NB4 (cell line): ENCODE measurements around the gene KATNBL1.
"Not testable (repeated sequence)": the region's sequence is repeated elsewhere in the genome, so short reads cannot be mapped to it uniquely, and the experiment has no call there.

ENCODE experiments used
- DNase-seq: peaks from one replicate; pipeline ENCODE4 v3.0.0; 2010; ENCODE audit warnings: low read depth
- H3K4me3 ChIP-seq: one replicate; pipeline ENCODE4 v1.5.1; 2011; ENCODE audit warnings: mild to moderate bottlenecking, low read depth, low read length, moderate library complexity
- MYC ChIP-seq: IDR thresholded peaks from 2 replicates; pipeline ENCODE4 v1.6.1; 2011; ENCODE audit warnings: low read depth, low read length
- POLR2A ChIP-seq: IDR thresholded peaks from 2 replicates; pipeline ENCODE4 v1.6.1; 2011; ENCODE audit warnings: mild to moderate bottlenecking; ENCODE audit not compliant: insufficient read length; ENCODE audit errors: extremely low read depth
- TF ChIP-seq, protein P1 (sequence below): IDR thresholded peaks from one replicate; pipeline ENCODE4 v1.5.1; 2012; ENCODE audit warnings: low read depth, low read length
- TF ChIP-seq, protein P2 (sequence below): IDR thresholded peaks from 2 replicates; pipeline ENCODE4 v1.6.1; 2011; ENCODE audit warnings: low read depth, low read length

Gene KATNBL1

GRCh38 chr15:34182942-34183341 is 27.0 kb downstream of the KATNBL1 start:
- no peak for DNase-seq
- TF ChIP-seq, protein P1, sequence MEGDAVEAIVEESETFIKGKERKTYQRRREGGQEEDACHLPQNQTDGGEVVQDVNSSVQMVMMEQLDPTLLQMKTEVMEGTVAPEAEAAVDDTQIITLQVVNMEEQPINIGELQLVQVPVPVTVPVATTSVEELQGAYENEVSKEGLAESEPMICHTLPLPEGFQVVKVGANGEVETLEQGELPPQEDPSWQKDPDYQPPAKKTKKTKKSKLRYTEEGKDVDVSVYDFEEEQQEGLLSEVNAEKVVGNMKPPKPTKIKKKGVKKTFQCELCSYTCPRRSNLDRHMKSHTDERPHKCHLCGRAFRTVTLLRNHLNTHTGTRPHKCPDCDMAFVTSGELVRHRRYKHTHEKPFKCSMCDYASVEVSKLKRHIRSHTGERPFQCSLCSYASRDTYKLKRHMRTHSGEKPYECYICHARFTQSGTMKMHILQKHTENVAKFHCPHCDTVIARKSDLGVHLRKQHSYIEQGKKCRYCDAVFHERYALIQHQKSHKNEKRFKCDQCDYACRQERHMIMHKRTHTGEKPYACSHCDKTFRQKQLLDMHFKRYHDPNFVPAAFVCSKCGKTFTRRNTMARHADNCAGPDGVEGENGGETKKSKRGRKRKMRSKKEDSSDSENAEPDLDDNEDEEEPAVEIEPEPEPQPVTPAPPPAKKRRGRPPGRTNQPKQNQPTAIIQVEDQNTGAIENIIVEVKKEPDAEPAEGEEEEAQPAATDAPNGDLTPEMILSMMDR, result no peak
- TF ChIP-seq, protein P2, sequence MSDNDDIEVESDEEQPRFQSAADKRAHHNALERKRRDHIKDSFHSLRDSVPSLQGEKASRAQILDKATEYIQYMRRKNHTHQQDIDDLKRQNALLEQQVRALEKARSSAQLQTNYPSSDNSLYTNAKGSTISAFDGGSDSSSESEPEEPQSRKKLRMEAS, result no peak
- TF ChIP-seq POLR2A, result no peak
- TF ChIP-seq MYC, result no peak
- H3K4me3 ChIP-seq, result no peak overlapping the region

- TF ChIP-seq MYC, result no peak
- TF ChIP-seq, protein P2, result no peak
- TF ChIP-seq POLR2A, result no peak
- TF ChIP-seq, protein P1, result no peak
- H3K4me3 ChIP-seq, result no peak overlapping the region
- DNase-seq, result no peak
Observed at GRCh38 chr15:34179234-34179633, 30.7 kb downstream of the KATNBL1 start.

DNA sequence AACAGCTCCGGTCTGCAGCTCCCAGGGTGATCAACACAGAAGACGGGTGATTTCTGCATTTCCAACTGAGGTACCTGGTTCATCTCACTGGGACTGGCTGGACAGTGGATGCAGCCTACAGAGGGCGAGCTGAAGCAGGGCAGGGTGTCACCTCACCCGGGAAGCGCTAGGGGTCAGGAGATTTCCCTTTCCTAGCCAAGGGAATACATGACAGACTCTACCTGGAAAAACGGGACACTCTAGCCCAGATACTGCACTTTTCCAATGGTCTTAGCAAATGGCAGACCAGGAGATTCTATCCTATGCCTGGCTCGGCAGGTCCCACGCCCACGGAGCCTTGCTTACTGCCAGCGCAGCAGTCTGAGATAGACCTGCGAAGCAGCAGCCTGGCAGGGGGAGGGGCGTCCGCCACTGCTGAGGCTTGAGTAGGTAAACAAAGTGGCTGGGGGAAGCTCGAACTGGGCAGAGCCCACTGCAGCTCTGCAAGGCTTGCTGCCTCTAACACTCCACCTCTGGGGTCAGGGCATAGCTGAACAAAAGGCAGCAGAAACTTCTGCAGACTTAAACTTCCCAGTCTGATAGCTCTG is 43.8 kb downstream of the KATNBL1 start:
- not testable (repeated sequence) for H3K4me3 ChIP-seq

DNA sequence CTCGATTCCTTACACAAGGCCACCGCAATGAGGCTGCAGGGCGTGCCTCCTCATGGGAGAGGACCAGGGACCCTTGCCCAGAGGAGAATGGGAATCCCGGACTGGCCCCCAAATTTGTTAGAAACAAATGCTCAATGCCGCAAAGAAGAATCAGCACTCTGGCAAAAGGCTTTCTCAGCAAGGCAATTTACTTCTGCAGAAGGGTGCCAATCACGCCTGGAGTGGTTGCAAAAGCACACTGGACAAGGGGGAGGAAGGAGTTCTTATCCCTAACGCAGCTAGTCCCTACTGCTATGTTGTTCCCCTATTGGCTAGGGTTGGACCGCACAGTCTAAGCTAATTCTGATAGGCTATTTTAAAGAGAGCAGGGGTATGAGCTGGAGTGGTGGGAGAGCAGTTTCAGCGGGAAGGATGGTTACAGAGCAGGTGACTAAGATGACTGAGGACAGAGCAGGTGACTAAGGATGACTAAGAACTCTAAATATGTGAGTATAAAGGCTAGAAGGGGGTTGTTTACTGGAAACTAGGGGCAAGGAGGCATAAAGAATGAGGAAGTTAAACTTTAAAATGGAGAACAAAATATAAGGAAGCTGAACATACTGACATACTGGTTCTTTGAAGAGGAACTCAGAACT is 48.5 kb downstream of the KATNBL1 start:
- DNase-seq, result peak; percentile 25
- TF ChIP-seq, protein P2, result no peak
- H3K4me3 ChIP-seq, result no peak overlapping the region

More for the DNA sequence above, 43.8 kb downstream of the KATNBL1 start:
- not testable (repeated sequence) for DNase-seq

DNA sequence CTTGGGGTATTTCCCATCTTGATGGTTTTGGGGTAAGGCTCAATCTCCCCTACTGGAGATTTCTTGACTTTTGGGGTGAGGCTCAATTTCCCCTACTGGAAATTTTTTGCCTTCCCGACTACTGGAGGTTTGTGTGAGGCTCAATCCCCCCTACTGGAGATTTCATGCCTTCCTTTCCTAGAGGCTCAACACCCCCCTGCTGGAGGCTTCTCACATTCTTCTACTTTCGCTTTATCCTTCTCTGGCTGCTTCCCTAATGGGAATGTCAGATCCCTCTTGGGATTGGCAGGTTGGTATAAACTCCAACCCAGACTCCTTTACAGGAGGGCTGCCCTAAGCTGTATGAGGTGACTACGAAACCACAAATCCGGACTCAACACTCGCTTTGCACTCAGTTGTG is 49.2 kb downstream of the KATNBL1 start:
- TF ChIP-seq, protein P2, result no peak
- TF ChIP-seq MYC, result no peak
- no peak overlapping the region for H3K4me3 ChIP-seq
- DNase-seq, result no peak

- no peak for TF ChIP-seq POLR2A
- TF ChIP-seq, protein P1, result no peak
- no peak overlapping the region for H3K4me3 ChIP-seq
- no peak for DNase-seq
Observed at GRCh38 chr15:34158355-34158754, 51.5 kb downstream of the KATNBL1 start.

DNA sequence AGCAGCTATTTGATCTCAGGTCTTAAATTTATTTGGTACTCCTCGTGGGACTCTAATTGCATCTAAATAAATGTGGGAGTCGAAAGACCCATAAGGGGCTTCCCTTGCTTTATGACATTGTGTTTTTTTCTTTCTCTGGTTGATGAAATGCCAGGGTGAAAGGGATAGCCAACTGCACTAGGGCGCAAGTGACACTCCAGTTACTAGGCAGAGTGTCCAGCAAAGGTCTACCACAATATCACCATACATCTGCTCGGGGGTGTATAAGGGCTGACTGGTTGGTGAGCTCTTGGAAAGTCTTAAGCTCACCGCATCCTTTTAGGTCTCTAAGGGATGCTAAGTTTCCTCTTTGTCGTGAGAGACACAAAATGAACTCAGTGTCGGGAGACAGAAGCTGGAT is 54.0 kb downstream of the KATNBL1 start:
- no peak for DNase-seq
- no peak overlapping the region for H3K4me3 ChIP-seq
- TF ChIP-seq MYC, result no peak
- TF ChIP-seq, protein P2, result no peak
- TF ChIP-seq, protein P1, result no peak
- TF ChIP-seq POLR2A, result no peak
